Endothelial cell (in vitro differentiated cells): Measurements from ENCODE around the gene ZNF133. TPM values are rescaled to one million over a fixed set of nuclear protein-coding genes. Genes with fewer than 3 reads are reported as not detected.

Source experiments
- DNase-seq: peaks from one replicate; pipeline ENCODE4 v3.0.0; 2021; ENCODE audit warnings: low spot score
- H3K27ac Mint-ChIP-seq: one replicate; pipeline ENCODE4 v1.8.0; 2021; ENCODE audit warnings: mixed read lengths, inconsistent platforms; ENCODE audit not compliant: unreplicated experiment
- H3K27me3 Mint-ChIP-seq: one replicate; pipeline ENCODE4 v1.8.0; 2021; ENCODE audit warnings: mild to moderate bottlenecking, moderate library complexity, mixed read lengths, inconsistent platforms; ENCODE audit not compliant: unreplicated experiment
- H3K36me3 Mint-ChIP-seq: one replicate; pipeline ENCODE4 v1.8.0; 2021; ENCODE audit warnings: mild to moderate bottlenecking, low read depth, mixed read lengths, inconsistent platforms; ENCODE audit not compliant: unreplicated experiment
- H3K4me1 Mint-ChIP-seq: one replicate; pipeline ENCODE4 v1.8.0; 2021; ENCODE audit warnings: mild to moderate bottlenecking, mixed read lengths, inconsistent platforms; ENCODE audit not compliant: unreplicated experiment
- H3K4me3 Mint-ChIP-seq: one replicate; pipeline ENCODE4 v1.8.0; 2021; ENCODE audit warnings: mild to moderate bottlenecking, mixed read lengths, inconsistent platforms; ENCODE audit not compliant: unreplicated experiment
- H3K9me3 Mint-ChIP-seq: one replicate; pipeline ENCODE4 v1.8.0; 2021; ENCODE audit warnings: mixed read lengths, inconsistent platforms; ENCODE audit not compliant: unreplicated experiment
- total RNA-seq: library from RNA; stranded (reverse); fragmentation: NEBNext Ultra II Directional; extraction: Animal tissue kit (Norgen Biotek cat#: 25700); gene quantifications from one replicate; pipeline ENCODE4 v1.2.1, GENCODE V29; 2021; ENCODE audit not compliant: unreplicated experiment
- TF ChIP-seq, protein P1 (sequence below): fragments of 200-600 bp; sonication (generic); IDR thresholded peaks from one replicate; pipeline ENCODE4 v1.5.0; 2021; ENCODE audit warnings: antibody characterized with exemption; ENCODE audit not compliant: unreplicated experiment

ZNF133 gene
- total RNA-seq, 1 donor from 2014 or later = 14.1 TPM

DNA sequence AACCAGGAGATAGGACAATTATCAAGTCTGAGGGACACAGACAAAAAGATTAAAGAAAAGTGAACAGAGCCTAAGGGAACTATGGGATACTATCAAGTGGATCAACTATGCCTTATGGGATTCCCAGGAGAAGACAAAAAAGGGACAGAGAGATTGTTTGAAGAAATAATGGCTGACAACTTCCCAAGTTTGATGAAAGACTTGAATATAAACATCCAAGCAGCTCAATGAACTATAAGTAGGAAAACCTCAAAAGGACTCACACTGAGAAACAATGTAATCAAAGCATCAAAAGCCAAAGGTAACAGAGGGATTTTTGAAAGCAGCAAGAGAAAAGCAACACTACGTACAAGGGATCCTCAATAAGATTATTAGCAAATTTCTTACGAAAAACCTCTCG lies 11.0 kb downstream of the ZNF133 start:
- Mint-ChIP-seq H3K27ac (no peak overlapping the region), H3K4me1 (peaks cover 12% of the 10 kb centered on the region), H3K9me3 (no peaks in the 10 kb centered on the region), H3K4me3 (no peak overlapping the region), H3K36me3 (peaks cover 5% of the 10 kb centered on the region), H3K27me3 (peaks cover 2% of the 10 kb centered on the region)
- no peak for DNase-seq
- TF ChIP-seq, protein P1, sequence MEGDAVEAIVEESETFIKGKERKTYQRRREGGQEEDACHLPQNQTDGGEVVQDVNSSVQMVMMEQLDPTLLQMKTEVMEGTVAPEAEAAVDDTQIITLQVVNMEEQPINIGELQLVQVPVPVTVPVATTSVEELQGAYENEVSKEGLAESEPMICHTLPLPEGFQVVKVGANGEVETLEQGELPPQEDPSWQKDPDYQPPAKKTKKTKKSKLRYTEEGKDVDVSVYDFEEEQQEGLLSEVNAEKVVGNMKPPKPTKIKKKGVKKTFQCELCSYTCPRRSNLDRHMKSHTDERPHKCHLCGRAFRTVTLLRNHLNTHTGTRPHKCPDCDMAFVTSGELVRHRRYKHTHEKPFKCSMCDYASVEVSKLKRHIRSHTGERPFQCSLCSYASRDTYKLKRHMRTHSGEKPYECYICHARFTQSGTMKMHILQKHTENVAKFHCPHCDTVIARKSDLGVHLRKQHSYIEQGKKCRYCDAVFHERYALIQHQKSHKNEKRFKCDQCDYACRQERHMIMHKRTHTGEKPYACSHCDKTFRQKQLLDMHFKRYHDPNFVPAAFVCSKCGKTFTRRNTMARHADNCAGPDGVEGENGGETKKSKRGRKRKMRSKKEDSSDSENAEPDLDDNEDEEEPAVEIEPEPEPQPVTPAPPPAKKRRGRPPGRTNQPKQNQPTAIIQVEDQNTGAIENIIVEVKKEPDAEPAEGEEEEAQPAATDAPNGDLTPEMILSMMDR = no peak

GRCh38 chr20:18304618-18305017 lies 16.3 kb downstream of the ZNF133 start:
- Mint-ChIP-seq H3K36me3 (no peaks in the 10 kb centered on the region), H3K4me3 (no peak overlapping the region), H3K9me3 (no peaks in the 10 kb centered on the region), H3K27ac (peak overlapping the region; percentile 62), H3K4me1 (no peaks in the 10 kb centered on the region), H3K27me3 (no peaks in the 10 kb centered on the region)
- no peak for DNase-seq
- TF ChIP-seq, protein P1 = peak; percentile 66

DNA sequence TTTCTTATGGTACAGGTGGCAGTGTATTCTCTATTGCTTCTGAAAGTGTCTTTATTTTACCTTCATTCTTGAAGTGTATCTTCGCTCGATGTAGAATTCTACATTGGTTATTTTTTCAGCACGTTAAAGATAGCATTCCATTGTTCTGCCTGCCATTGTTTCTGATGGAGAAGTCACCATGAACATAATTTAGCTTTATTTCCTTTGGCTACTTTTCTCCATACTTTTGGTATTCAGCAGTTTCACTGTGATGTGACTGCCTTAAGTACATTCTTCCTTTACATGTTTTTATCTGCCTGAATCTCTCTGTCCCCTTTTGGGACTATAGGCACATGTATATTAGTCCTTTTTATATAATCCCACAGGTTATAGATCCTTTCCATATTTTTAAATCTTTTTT lies 19.0 kb downstream of the ZNF133 start:
- Mint-ChIP-seq H3K27ac (no peak overlapping the region), H3K9me3 (no peaks in the 10 kb centered on the region), H3K27me3 (no peaks in the 10 kb centered on the region), H3K36me3 (no peaks in the 10 kb centered on the region), H3K4me1 (no peaks in the 10 kb centered on the region), H3K4me3 (no peak overlapping the region)
- DNase-seq = no peak
- TF ChIP-seq, protein P1 = no peak

GRCh38 chr20:18310051-18310450 lies 21.7 kb downstream of the ZNF133 start:
- TF ChIP-seq, protein P1 = no peak
- DNase-seq = no peak
- H3K4me1 Mint-ChIP-seq = no peaks in the 10 kb centered on the region
- peaks cover 12% of the 10 kb centered on the region for H3K36me3 Mint-ChIP-seq
- H3K4me3 Mint-ChIP-seq = no peak overlapping the region
- no peak overlapping the region for H3K27ac Mint-ChIP-seq
- no peaks in the 10 kb centered on the region for H3K27me3 Mint-ChIP-seq
- H3K9me3 Mint-ChIP-seq = no peaks in the 10 kb centered on the region

- no peak overlapping the region for H3K27ac Mint-ChIP-seq
- no peaks in the 10 kb centered on the region for H3K4me1 Mint-ChIP-seq
- H3K36me3 Mint-ChIP-seq = peaks cover 18% of the 10 kb centered on the region
- H3K27me3 Mint-ChIP-seq = peaks cover 2% of the 10 kb centered on the region
- no peaks in the 10 kb centered on the region for H3K9me3 Mint-ChIP-seq
- no peak for DNase-seq
- no peak overlapping the region for H3K4me3 Mint-ChIP-seq
- TF ChIP-seq, protein P1 = no peak
These were observed 22.3 kb downstream of the ZNF133 start for GRCh38 chr20:18310592-18310991.
